Measurements from ENCODE around the gene CASZ1. TPM values are rescaled to one million over a fixed set of nuclear protein-coding genes. Genes with fewer than 3 reads are reported as not detected.

The CASZ1 gene
- total and polyA plus RNA-seq, 2 experiments from 2014 or later, result 6.2 to 6.7 TPM

- H3K36me3 ChIP-seq (ENCODE audit: insufficient read depth), result no peaks in the 10 kb centered on the region
- DNase-seq (ENCODE audit: low spot score) (peak; percentile 41), ATAC-seq (no peak; the same call in 2 of the 3 replicates)
- H3K4me2 ChIP-seq, result peak overlapping the region; percentile 48
- no peaks in the 10 kb centered on the region for H3K9me2 ChIP-seq (ENCODE audit: insufficient read depth)
- H3K27me3 Mint-ChIP-seq (ENCODE audit: insufficient read depth, low read depth, poor library complexity), result peaks cover 21% of the 10 kb centered on the region
- peaks cover 2% of the 10 kb centered on the region; the same call in 2 of the 3 replicates for H3K9me3 Mint-ChIP-seq
- TF ChIP-seq, protein P1, sequence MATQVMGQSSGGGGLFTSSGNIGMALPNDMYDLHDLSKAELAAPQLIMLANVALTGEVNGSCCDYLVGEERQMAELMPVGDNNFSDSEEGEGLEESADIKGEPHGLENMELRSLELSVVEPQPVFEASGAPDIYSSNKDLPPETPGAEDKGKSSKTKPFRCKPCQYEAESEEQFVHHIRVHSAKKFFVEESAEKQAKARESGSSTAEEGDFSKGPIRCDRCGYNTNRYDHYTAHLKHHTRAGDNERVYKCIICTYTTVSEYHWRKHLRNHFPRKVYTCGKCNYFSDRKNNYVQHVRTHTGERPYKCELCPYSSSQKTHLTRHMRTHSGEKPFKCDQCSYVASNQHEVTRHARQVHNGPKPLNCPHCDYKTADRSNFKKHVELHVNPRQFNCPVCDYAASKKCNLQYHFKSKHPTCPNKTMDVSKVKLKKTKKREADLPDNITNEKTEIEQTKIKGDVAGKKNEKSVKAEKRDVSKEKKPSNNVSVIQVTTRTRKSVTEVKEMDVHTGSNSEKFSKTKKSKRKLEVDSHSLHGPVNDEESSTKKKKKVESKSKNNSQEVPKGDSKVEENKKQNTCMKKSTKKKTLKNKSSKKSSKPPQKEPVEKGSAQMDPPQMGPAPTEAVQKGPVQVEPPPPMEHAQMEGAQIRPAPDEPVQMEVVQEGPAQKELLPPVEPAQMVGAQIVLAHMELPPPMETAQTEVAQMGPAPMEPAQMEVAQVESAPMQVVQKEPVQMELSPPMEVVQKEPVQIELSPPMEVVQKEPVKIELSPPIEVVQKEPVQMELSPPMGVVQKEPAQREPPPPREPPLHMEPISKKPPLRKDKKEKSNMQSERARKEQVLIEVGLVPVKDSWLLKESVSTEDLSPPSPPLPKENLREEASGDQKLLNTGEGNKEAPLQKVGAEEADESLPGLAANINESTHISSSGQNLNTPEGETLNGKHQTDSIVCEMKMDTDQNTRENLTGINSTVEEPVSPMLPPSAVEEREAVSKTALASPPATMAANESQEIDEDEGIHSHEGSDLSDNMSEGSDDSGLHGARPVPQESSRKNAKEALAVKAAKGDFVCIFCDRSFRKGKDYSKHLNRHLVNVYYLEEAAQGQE (IDR thresholded peaks at IDR 0.05; ENCODE audit: unreplicated experiment), result no peak
- TF ChIP-seq EZH2 (IDR thresholded peaks at IDR 0.05; ENCODE audit: low read depth, unreplicated experiment) (no peak), STAT1 (IDR thresholded peaks at IDR 0.05; ENCODE audit: unreplicated experiment) (no peak), POLR2AphosphoS5 (IDR thresholded peaks at IDR 0.05; ENCODE audit: low read depth) (no peak), CREB1 (CRISPR knock-in tag; IDR thresholded peaks at IDR 0.05; ENCODE audit: low read depth) (no peak), ZNF331 (CRISPR knock-in tag; IDR thresholded peaks at IDR 0.05; ENCODE audit: low read depth) (no peak), JUNB (IDR thresholded peaks at IDR 0.05; ENCODE audit: unreplicated experiment) (no peak), EZH2phosphoT487 (IDR thresholded peaks at IDR 0.05; ENCODE audit: unreplicated experiment) (no peak), ZNF462 (CRISPR knock-in tag; IDR thresholded peaks at IDR 0.05) (no peak), ZNF114 (CRISPR knock-in tag; IDR thresholded peaks at IDR 0.05) (no peak)
- TF ChIP-seq, protein P2, sequence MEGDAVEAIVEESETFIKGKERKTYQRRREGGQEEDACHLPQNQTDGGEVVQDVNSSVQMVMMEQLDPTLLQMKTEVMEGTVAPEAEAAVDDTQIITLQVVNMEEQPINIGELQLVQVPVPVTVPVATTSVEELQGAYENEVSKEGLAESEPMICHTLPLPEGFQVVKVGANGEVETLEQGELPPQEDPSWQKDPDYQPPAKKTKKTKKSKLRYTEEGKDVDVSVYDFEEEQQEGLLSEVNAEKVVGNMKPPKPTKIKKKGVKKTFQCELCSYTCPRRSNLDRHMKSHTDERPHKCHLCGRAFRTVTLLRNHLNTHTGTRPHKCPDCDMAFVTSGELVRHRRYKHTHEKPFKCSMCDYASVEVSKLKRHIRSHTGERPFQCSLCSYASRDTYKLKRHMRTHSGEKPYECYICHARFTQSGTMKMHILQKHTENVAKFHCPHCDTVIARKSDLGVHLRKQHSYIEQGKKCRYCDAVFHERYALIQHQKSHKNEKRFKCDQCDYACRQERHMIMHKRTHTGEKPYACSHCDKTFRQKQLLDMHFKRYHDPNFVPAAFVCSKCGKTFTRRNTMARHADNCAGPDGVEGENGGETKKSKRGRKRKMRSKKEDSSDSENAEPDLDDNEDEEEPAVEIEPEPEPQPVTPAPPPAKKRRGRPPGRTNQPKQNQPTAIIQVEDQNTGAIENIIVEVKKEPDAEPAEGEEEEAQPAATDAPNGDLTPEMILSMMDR (conservative IDR thresholded peaks at IDR 0.05; ENCODE audit: low read depth in 2 of 2), result no peak
- H3K79me2 ChIP-seq (replicated peaks; ENCODE audit: insufficient read depth), result no peaks in the 10 kb centered on the region
- peak overlapping the region; percentile 59; the same call in 1 of the 2 replicates for H2AFZ ChIP-seq
- H3K27me3 ChIP-seq (ENCODE audit: insufficient read depth), result no peaks in the 10 kb centered on the region
- H3K4me3 ChIP-seq, result no peak overlapping the region
- peaks cover 41% of the 10 kb centered on the region for H3K4me1 ChIP-seq (ENCODE audit: insufficient read depth)
- H3K4me3 Mint-ChIP-seq, result no peak overlapping the region; the same call in 2 of the 3 replicates
- no peak overlapping the region for H3K27ac ChIP-seq (ENCODE audit: low read depth)
- peaks cover 9% of the 10 kb centered on the region; the same call in 1 of the 2 replicates for H3F3A ChIP-seq (replicated peaks; ENCODE audit: low read depth)
- H3K4me1 Mint-ChIP-seq, result peaks cover 41% of the 10 kb centered on the region
- no peaks in the 10 kb centered on the region; the same call in 1 of the 3 replicates for H3K36me3 Mint-ChIP-seq (ENCODE audit: low read depth)
- no peaks in the 10 kb centered on the region for H4K20me1 ChIP-seq (replicated peaks; ENCODE audit: insufficient read depth)
- H3K27ac Mint-ChIP-seq, result no peak overlapping the region
Observed at GRCh38 chr1:10838541-10838940, 42.1 kb upstream of the CASZ1 start.
